GM19240 (cell line): ENCODE results near the gene NEUROD2.

Source experiments
- DNase-seq: peaks from one replicate; pipeline ENCODE4 v3.0.0; 2011; ENCODE audit warnings: low spot score; ENCODE audit not compliant: insufficient read length

The NEUROD2 gene

GRCh38 chr17:39635614-39636176, 28.0 kb upstream of the NEUROD2 start:
- no peak for DNase-seq

GRCh38 chr17:39634384-39634871, 26.7 kb upstream of the NEUROD2 start:
- DNase-seq = no peak

GRCh38 chr17:39633570-39634183, 26.0 kb upstream of the NEUROD2 start:
- no peak for DNase-seq

- no peak for DNase-seq
Measured at GRCh38 chr17:39632153-39632941, 24.6 kb upstream of the NEUROD2 start.

- DNase-seq = no peak
Measured at GRCh38 chr17:39631403-39631802, 23.7 kb upstream of the NEUROD2 start.

GRCh38 chr17:39629898-39630297, 22.2 kb upstream of the NEUROD2 start:
- no peak for DNase-seq

- DNase-seq = no peak
Measured at GRCh38 chr17:39629494-39629880, 21.8 kb upstream of the NEUROD2 start.

- no peak for DNase-seq
Measured at GRCh38 chr17:39628655-39629493, 21.2 kb upstream of the NEUROD2 start.

- no peak for DNase-seq
Measured at GRCh38 chr17:39627712-39628516, 20.2 kb upstream of the NEUROD2 start.

GRCh38 chr17:39627047-39627711, 19.5 kb upstream of the NEUROD2 start:
- no peak for DNase-seq

- DNase-seq = no peak
Measured at GRCh38 chr17:39626171-39627046, 18.7 kb upstream of the NEUROD2 start, which contains the start of gene PPP1R1B. Gene PPP1R1B, plus strand, starts transcription at chr17:39626952. Its CDS starts 441 bp downstream, at chr17:39627393.

GRCh38 chr17:39625198-39625785, 17.6 kb upstream of the NEUROD2 start:
- no peak for DNase-seq

- DNase-seq = no peak
Measured at GRCh38 chr17:39624313-39624712, 16.6 kb upstream of the NEUROD2 start.

GRCh38 chr17:39623356-39623950, 15.7 kb upstream of the NEUROD2 start:
- peak; percentile 89 for DNase-seq

GRCh38 chr17:39622380-39623006, 14.8 kb upstream of the NEUROD2 start:
- no peak for DNase-seq

GRCh38 chr17:39621523-39622379, 14.0 kb upstream of the NEUROD2 start:
- peak; percentile 95 for DNase-seq

GRCh38 chr17:39619786-39620101, 12.0 kb upstream of the NEUROD2 start:
- no peak for DNase-seq
